Activated CD8-positive, alpha-beta memory T cell treated with anti-CD3 and anti-CD28 coated beads, Interleukin-2, amount 50 U/mL, for 1 hour (primary cell): ENCODE data around the gene PCCA.
"Not testable (repeated sequence)": the region's sequence is repeated elsewhere in the genome, so short reads cannot be mapped to it uniquely, and the experiment has no call there.

Experiments
- DNase-seq: peaks from one replicate; pipeline ENCODE4 v3.0.0-alpha.2; 2020; ENCODE audit errors: extremely low read depth

Gene PCCA, protein sequence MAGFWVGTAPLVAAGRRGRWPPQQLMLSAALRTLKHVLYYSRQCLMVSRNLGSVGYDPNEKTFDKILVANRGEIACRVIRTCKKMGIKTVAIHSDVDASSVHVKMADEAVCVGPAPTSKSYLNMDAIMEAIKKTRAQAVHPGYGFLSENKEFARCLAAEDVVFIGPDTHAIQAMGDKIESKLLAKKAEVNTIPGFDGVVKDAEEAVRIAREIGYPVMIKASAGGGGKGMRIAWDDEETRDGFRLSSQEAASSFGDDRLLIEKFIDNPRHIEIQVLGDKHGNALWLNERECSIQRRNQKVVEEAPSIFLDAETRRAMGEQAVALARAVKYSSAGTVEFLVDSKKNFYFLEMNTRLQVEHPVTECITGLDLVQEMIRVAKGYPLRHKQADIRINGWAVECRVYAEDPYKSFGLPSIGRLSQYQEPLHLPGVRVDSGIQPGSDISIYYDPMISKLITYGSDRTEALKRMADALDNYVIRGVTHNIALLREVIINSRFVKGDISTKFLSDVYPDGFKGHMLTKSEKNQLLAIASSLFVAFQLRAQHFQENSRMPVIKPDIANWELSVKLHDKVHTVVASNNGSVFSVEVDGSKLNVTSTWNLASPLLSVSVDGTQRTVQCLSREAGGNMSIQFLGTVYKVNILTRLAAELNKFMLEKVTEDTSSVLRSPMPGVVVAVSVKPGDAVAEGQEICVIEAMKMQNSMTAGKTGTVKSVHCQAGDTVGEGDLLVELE

DNA sequence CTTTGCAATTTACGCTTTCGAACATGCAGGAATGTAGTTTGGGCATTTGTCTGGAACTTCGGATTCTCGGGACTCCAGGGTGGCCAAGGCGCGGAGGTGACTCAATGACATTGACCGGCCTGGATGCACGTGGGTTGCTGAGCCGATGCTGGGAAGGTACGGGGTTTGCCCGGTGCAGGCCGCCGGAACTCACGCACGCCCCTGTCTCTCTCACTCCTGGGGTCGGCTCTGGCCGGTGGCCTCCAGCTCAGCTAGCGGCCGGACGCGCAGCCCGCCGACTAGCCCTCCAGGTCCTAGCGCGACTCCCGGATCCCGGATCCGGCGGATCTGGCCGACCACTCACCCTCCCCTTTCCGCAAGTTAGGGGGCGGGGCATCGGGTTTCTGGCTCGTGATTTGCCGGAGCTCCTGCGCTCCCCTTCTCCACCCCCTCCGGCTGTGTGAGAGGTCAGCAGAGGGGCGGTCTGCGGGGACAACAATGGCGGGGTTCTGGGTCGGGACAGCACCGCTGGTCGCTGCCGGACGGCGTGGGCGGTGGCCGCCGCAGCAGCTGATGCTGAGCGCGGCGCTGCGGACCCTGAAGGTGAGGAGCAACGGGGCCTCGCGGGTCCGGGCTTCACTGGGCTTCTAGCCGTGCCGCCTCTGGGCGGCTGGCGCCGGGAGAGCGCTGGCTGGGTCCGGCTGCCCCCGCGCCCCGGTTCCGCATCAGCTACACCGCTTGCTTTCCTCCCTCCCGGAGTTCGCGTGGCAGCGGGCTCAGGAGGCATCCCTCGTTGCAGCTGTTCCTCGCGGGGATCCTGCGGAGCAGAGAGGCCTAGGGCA, at the start of gene PCCA:
Gene PCCA (plus strand): TSS at position 450 of the 821 bp plus-strand sequence. CDS start 28 bp downstream, at position 478.
- DNase-seq = peak; percentile 19

DNA sequence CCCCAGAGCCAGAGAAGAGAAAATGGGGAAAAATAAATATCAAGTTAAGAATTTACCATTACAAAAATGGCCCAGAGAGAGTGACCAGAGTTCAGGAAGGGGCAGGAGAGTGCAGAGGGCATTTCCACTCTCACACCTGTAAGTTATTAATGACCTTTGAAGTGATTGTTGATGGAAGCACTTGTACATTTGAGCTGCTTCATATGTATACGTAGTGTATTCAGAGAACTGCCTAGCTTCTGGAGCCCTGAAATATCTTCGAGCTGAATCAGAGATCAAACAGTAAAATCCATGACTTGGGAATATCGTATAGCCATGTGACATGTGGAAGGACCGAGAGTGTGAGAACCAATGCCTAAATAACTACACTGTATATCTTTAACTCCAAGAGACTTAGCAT, 49.2 kb upstream of the PCCA start:
- no peak for DNase-seq

DNA sequence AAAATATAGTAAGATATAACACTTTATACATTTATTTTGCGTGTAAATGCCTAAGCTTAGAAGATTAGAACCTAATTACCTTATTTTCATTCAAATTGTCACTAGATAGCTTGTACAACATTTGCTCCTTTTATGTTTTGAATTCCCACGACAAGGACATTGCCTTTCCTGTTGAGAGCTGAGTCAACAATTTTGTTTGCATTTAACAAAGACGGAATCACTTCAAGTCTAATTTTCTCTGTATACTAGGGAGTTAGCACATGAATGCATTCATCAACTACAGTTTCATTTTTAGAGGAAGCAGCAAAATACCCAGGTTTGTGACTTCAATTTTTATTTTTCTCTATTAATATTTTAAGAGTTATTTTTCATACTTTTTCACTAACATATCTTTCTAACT, 48.7 kb upstream of the PCCA start:
- no peak for DNase-seq

DNA sequence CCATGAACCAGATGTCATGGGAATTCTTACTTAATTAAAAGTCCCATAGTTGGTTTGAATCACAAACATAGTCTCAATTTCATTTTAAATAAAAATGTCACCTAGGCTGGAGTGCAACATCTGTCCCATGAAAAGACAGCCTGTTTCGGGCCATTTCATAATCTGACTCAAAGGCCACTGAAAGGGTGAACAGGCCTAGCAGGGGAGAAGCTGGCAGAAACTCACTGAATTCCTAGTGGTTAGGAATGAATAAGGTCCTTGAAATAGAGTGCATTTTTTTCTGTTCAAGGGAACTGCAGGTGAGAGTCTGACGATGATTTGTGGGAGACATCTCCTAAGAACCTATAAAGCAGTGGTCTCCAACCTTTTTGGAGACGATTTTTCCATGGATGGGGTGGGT, 44.0 kb upstream of the PCCA start:
- no peak for DNase-seq

DNA sequence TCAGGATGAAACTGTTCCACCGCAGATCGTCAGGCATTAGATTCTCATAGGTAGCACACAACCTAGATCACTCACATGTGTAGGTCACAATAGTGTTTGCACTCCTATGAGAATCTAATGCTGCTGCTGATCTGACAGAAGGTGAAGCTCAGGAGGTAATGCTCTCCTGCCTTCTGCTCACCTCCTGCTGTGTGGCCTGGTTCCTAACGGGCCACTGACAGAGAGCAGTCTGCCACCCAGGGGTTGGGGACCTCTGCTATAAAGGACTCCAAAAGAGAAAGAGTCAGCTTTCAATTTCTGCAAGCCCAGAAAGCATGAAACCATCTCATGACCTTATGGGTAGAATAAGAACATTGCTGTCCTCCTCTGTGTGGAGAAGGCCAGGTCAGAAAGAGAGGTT, 43.5 kb upstream of the PCCA start:
- no peak for DNase-seq

DNA sequence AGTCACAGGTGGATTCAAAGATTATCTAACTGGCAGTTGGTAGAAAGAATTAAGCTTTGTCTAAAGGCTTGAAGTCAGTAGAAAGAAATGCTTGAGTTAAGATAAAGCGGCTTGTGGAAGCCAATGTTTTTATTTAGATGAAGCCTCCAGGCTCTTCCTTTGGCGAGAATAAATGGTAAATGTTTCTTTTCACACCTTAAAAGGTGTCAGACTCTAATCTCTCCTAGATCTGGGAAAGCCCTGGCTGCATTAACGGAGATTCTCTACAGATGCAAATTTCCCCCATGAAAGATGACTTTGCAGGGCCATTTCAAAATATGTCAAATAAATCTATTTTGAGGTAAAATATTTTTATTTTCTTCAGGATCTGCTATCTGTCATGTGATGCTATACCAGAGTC, 37.8 kb upstream of the PCCA start:
- no peak for DNase-seq

DNA sequence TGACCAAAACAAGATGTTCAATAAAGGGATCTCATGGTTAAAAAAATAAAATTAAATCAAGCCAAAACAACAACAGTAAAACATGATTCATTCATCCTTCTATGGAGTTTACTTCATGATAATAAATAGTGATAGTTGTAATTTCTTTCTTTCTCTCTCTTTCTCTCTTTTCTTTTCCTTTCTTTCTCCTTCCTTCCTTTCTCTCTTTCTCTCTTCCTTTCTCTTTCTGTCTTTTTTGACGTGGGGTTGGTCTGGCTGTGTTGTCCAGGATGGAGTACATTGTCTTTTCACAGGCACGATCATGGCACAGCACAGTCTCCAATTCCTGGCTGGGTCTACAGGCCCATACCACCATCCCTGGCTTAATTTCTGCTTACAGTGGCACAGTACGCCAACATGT, 29.1 kb upstream of the PCCA start:
- DNase-seq = no peak

DNA sequence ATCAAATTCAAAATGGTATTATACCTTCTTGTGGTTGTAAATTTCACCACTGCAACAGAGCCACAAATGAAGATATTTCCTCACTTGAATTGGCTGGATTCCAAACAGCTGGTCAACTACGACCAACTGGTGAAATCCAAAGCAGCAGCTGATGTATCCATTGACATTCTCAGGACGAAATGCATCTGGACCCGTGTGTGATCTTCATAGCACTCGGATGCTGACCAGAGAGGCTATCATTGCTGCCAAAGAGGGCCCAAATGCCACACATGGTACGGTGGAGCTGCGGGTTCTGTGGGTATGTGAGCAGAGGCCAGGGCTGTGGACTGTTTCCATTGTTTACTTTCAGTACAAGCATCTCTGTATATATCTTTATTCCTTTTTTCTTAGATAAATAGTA, 25.6 kb upstream of the PCCA start:
- no peak for DNase-seq

DNA sequence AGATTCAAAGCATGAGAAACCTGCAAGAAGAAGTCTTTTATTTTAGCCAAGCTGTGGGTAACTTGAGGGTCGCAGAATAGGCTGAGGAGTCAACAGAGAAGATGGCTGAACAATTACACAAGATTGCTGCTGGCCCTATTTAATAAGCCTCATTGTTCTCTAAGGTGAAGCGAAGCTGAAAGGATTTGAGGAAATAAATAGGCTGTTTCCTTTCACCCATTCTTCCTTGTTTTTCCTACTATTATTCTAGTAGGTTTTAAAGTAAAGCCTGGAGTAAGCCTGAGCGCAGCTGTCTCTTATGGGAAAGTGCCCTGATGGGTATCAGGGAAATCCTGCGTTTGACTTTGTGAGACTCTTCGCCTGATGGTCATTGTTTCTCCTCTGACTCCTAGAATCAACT, 25.0 kb upstream of the PCCA start:
- no peak for DNase-seq

DNA sequence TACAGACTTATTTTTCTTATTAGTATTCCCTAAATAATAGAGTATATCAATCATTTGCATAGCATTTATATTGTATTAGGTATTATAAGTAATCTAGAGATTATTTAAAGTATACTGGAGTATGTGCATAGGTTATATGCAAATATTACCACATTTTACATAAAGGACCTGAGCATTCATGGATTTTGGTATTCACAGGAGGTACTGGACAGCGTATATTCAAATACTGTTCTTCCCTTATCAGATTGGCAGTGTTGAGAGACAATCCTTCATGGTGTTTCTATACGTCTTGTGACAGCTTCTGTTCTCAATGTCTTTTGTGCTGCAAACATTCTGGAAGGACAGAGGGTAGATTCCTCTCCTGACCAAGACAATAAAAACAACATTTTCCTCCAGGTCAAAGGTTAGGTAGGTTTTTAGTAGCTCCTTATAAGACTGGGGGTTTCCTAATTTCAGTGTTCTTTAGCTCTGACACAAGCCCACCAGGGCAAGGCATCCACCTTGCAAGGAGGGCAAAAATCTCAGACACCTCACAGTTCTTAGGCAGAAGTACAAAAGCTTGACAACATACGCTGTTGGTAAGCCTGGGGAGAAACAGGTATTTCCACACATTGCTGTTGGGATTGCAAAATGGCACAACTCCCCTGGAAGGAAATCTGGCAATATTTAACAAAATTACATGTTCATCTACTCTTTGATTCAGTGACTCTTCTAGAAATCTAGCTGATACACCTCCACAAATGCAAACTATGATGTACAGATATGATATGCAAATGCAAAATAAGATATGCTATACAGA, 20.6 kb upstream of the PCCA start:
- DNase-seq = no peak

DNA sequence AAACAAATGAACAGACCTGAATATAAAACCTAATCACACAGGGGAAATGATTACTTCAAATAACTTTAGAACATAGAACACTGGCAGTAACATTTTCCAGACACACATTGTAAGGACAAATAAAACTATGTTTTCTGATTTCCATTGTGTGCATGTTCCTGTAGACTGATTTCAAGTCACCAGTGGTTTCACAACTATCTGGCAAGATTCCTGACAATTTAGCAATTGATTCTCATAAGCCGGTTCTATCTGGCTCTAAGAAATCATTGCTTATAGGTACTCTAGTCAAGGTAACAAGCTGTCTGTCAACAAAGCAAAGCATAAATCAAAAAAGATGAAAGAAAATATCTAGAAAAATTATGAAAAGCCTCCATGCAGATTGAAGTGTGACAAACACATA, 19.6 kb upstream of the PCCA start:
- no peak for DNase-seq

DNA sequence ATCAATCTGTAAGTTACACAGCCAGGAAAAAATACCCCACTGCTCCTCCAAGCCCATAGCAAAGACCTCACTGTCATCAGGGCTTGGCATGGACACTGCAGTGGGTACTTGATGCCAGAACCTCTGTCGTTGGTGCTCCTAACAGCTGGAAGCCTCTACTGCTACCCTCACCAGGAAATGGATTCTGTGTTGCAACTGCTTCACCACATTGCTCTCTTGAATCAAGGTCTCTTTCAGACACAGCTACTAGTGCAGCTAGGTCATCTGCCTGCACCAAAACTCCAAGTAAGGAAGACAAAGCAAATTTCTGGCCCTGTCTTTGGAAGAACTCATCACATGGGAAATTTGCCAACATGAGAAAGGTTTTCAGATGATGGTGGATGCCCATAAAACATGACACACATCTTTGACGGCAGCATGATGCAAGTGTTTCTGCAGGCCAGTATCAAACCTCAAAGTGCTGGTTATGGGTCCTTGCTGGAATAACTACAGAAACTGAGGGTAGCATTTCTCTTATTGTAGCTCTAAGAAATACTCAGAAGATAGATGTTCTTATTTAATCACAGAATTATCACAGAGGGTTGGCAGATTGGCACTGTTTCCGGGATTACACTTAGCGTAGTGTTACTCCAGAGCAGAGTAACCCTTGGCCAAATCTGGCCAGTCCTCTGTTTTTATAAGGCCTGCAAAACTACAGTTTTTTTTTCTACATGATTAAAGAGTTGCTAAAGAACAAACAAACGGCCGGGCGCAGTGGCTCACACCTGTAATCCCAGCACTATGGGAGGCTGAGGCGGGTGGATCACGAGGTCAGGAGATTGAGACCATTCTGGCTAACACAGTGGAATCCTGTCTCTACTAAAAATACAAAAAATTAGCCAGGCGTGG, 12.9 kb upstream of the PCCA start:
- no peak for DNase-seq

DNA sequence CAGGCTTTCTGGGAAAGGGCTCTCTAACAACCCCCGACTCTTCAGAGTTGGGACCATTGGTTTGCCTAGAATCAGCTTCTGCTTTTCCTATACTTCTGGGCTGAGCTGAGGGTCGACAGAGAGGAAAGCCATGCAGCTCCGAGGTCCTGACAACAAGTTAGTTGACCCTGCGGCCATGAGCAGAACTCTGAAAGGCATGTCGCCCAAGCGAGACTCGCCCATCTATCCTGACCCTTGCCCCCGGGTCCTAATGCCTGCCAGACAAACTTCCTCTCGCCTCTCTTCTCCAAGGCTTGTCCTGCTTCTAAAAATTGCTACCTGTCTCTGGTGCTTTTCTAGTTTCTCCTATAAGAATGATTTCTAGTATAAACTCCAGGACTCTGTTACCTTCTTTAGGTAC, 9.9 kb upstream of the PCCA start:
- not testable (repeated sequence) for DNase-seq

DNA sequence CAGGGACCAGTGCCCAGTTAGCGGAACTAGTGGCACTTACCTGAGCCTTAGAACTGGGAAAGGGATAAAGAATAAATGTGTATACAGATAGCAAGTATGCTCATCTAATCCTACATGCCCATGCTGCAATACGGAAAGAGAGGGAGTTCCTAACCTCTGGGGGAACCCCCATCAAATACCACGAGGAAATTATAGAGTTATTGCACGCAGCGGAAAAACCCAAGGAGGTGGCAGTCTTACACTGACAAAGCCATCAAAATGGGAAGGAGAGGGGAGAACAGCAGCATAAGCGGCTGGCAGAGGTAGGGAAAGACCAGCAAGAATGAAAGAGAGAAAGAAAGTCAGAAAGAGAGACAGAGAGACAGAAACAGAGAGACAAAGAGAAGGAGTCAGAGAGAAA, 5.5 kb upstream of the PCCA start:
- DNase-seq = not testable (repeated sequence)

DNA sequence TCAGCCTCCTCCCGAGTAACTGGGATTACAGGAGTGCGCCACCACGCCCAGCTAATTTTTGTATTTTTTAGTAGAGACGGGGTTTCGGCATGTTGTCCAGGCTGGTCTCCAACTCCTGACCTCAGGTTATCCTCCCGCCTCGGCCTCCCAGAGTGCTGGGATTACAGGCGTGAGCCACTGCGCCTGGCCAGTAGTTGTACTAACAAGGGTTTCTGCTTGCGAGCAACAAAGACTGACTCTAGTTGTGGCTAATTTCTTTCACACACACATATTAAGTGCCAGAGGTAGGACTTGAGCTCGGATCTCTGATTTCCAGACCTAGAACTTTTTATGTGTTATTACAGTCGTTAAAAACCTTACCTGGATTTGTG, 635 bp upstream of the PCCA start:
- no peak for DNase-seq

DNA sequence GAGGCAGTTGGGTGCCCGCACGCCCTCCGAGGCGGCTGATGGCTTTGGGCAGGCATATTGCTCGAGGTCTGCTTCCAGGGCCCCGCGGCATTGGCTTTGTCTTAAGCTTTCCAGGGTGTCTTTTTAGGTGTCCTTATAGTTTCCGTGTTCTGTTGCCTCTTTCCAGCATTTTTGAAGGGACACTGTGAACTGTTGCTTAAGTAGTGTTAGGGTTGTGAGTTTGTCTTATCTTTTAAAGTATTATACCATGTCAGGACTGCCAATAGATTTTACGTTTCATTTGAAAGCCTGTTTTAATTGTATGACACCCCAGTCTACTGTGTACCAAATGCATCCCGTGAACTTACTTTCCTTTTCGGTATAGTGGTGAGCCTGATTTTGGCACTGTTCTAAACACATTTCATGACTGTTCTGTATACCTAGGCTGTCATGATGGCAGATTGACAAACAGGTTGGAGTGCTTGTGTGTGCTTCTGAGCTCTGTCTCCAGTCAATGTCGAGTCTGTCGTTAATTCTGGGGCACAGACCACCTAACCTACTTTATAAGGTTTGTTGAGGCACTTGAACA, 656 bp downstream of the PCCA start:
- DNase-seq = no peak

DNA sequence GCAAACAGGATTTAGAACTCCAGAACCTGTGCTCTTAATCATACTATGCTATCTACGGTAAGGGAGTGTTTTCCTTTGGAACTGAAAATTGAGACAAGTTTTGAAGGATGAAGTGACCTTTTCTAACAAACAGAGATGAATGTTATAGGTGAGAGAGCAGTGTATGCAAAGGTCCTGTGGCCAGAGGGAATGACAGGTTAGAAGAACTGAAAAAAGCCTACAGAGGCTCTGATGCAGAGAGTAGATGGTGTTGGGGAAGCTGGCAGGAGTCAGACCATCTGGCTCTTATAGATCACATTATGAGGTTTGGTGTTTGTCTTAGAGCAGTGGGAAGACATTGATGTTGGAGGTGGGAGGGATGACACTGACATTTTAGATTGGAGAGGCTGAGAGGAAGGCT, 2.0 kb downstream of the PCCA start:
- DNase-seq = no peak

DNA sequence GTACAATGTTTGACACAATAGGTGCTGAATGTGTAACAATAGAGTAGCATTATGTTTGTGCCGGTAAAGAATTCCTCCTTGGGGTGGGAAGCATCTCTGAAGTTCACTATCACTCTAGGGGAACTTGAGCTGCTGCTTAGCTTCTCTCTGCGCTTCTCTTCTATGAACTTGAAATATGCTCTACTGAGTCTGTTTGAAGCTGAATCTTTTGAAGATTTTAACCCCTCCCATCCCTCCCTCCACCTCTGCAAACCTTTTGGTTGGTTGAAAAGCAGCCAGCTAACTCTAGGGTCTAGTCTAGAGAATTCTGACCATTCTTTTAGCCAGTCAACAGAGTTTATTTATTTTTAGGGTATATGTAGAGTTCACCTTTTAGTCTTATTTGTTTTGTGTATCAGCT, 2.5 kb downstream of the PCCA start:
- DNase-seq = no peak

DNA sequence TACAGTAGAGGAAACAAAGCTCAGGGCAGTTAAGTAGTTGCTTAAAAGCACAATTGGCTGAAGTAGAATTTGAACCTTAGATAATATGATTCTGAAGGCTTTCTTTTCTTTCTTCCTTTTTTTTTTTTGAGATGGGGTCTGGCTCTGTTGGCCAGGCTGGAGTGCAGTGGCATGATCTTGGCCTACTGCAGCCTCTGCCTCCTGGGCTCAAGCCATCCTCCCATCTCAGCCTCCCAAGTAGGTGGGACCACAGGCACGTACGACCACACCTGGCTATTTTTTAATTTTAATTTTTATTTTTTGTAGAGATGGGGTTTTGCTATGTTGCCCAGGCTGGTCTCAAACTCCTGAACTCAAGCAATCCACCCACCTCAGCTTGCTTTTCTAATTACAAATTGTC, 3.4 kb downstream of the PCCA start:
- DNase-seq = not testable (repeated sequence)

DNA sequence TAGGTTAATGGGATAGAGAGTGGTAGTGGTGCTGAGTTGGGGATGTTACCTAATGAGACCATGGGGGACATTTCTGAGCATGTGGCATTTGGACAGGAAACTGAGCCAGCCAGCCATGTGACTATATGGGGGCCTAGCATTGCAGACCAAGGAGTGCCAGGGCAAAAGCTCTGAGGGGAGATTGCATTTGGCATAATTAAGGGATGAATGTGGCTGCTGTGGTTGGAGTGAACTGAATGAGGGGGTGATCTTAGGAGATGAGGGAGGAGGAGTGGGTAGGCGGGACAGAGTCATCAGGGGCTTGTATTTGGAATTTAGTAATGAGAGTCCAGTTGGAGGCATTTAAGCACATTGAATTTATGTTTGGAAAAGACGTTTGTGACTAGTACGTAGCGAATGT, 6.6 kb downstream of the PCCA start:
- no peak for DNase-seq
